Kidney (tissue), 14 donors: ENCODE results near the gene MED13L. TPM values are rescaled to one million over a fixed set of nuclear protein-coding genes. Genes with fewer than 3 reads are reported as not detected.

Source experiments
- DNase-seq, 5 donors: peaks; one replicate each; pipeline ENCODE4 v3.0.0-alpha.2; 2013 to 2020
- FAIRE-seq: peaks from 2 replicates; lab custom pipeline; 2012; peaks lifted over from hg19 to GRCh38; lab: Jason Lieb, UNC
- H3K27ac ChIP-seq, 2 donors: one replicate each; pipeline ENCODE4 v1.7.0; 2013; ENCODE audit warnings: low read depth in 2 of 2, low read length in 2 of 2, inconsistent platforms in 1 of 2
- H3K27me3 ChIP-seq: one replicate; pipeline ENCODE4 v1.7.1; 2013; ENCODE audit warnings: low read length, inconsistent platforms; ENCODE audit not compliant: control insufficient read depth, insufficient read depth
- H3K36me3 ChIP-seq, 3 donors: one replicate each; pipeline versions ENCODE4 v1.7.0 to v1.7.1; 2013; ENCODE audit warnings: low read length in 3 of 3, control low read depth in 1 of 3, inconsistent platforms in 1 of 3; ENCODE audit not compliant: insufficient read depth in 3 of 3, control insufficient read depth in 2 of 3
- H3K4me1 ChIP-seq, 3 donors: one replicate each; pipeline versions ENCODE4 v1.7.0 to v1.7.1; 2013; ENCODE audit warnings: low read length in 3 of 3, inconsistent platforms in 1 of 3, low read depth in 1 of 3; ENCODE audit not compliant: control insufficient read depth in 2 of 3, insufficient read depth in 2 of 3
- H3K4me3 ChIP-seq, 3 donors: one replicate each; pipeline versions ENCODE4 v1.7.0 to v1.8.1; 2013; ENCODE audit warnings: low read length in 3 of 3, control low read depth in 1 of 3, inconsistent platforms in 1 of 3
- H3K9ac ChIP-seq, 3 donors: one replicate each; pipeline versions ENCODE4 v1.7.0 to v1.7.1; 2013; ENCODE audit warnings: low read length in 3 of 3, control low read depth in 1 of 3, inconsistent platforms in 1 of 3
- H3K9me3 ChIP-seq, 3 donors: one replicate each; pipeline versions ENCODE4 v1.7.0 to v1.7.1; 2013; ENCODE audit warnings: low read length in 3 of 3, control low read depth in 1 of 3, inconsistent platforms in 1 of 3; ENCODE audit not compliant: control insufficient read depth in 2 of 3, insufficient read depth in 1 of 3
- intact Hi-C: fragments of 100-400 bp; cut with DNase I; formaldehyde crosslinking; loops from one replicate; pipeline ENCODE4 v1.11.1; 2022
- polyA plus RNA-seq: library from polyadenylated mRNA; stranded (reverse); fragments of 350-450 nt; fragmentation: Illumina TruSeq; extraction: RNeasy Lipid Tissue Mini Kit (QIAGEN cat#74804); gene quantifications from one replicate; pipeline ENCODE4 v1.2.3, GENCODE V29; 2014; ENCODE audit warnings: low read depth, low replicate concordance; ENCODE audit not compliant: insufficient read depth
- total RNA-seq: library from RNA; stranded (reverse); fragmentation: NEBNext Ultra II Directional; extraction: Animal tissue kit (Norgen Biotek cat#: 25700); gene quantifications from one replicate; pipeline ENCODE4 v1.2.1, GENCODE V29; 2021
- TF ChIP-seq, protein P1 (sequence below): IDR thresholded peaks from 3 replicates; pipeline ENCODE4 v1.5.1; 2012; ENCODE audit warnings: mild to moderate bottlenecking, moderate library complexity, borderline replicate concordance; ENCODE audit not compliant: insufficient read depth; ENCODE audit errors: extremely low read depth
- donor health status: control.
- donor health status: control.
- donor health status: control.
- donor health status: control.
- donor health status: control.
- donor health status: DM: yes; HTN: yes; CAD: no.
- donor health status: Normal renal cell carcinoma (clear cell type).

MED13L gene
- total and polyA plus RNA-seq, 2 donors from 2014 or later: 7.1 to 153 TPM

GRCh38 chr12:115943630-115944391 is 333.7 kb downstream of the MED13L start:
- Histone ChIP-seq H3K4me1 (no peaks in the 10 kb centered on the region), H3K27me3 (no peaks in the 10 kb centered on the region), H3K4me3 (no peak overlapping the region), H3K9me3 (no peaks in the 10 kb centered on the region), H3K27ac (no peak overlapping the region), H3K9ac (no peak overlapping the region), H3K36me3 (no peaks in the 10 kb centered on the region)
- intact Hi-C loops: no loop called here
- DNase-seq (no peak), FAIRE-seq (no peak)
- TF ChIP-seq, protein P1, sequence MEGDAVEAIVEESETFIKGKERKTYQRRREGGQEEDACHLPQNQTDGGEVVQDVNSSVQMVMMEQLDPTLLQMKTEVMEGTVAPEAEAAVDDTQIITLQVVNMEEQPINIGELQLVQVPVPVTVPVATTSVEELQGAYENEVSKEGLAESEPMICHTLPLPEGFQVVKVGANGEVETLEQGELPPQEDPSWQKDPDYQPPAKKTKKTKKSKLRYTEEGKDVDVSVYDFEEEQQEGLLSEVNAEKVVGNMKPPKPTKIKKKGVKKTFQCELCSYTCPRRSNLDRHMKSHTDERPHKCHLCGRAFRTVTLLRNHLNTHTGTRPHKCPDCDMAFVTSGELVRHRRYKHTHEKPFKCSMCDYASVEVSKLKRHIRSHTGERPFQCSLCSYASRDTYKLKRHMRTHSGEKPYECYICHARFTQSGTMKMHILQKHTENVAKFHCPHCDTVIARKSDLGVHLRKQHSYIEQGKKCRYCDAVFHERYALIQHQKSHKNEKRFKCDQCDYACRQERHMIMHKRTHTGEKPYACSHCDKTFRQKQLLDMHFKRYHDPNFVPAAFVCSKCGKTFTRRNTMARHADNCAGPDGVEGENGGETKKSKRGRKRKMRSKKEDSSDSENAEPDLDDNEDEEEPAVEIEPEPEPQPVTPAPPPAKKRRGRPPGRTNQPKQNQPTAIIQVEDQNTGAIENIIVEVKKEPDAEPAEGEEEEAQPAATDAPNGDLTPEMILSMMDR: no peak

DNA sequence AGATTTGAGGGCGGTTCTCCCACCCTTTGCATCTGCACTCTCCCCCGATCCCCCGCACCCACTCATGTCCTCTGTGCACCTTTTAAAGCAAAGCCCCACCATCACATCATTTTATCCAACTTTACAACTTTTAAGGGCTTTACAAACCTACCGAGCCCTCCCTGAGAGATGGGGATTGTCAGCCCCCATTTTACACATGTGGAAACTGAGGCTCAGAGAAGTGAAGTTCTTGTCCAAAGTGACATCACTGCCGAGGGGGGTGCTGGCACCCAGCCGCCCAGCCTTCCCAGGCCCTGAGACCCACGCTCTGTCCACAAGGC is 334.2 kb downstream of the MED13L start:
- no peak overlapping the region for H3K4me3 ChIP-seq
- H3K27me3 ChIP-seq: no peaks in the 10 kb centered on the region
- no peaks in the 10 kb centered on the region for H3K36me3 ChIP-seq
- no peaks in the 10 kb centered on the region for H3K9me3 ChIP-seq
- H3K4me1 ChIP-seq: no peaks in the 10 kb centered on the region
- FAIRE-seq (no peak), DNase-seq (no peak)
- intact Hi-C loops: no loop called here
- TF ChIP-seq, protein P1: no peak
- H3K27ac ChIP-seq: no peak overlapping the region
- H3K9ac ChIP-seq: no peak overlapping the region

- no peak overlapping the region for H3K4me3 ChIP-seq
- H3K4me1 ChIP-seq: no peaks in the 10 kb centered on the region
- intact Hi-C loops: no loop called here
- DNase-seq (no peak), FAIRE-seq (no peak)
- no peak overlapping the region for H3K9ac ChIP-seq
- H3K9me3 ChIP-seq: no peaks in the 10 kb centered on the region
- H3K36me3 ChIP-seq: no peaks in the 10 kb centered on the region
- H3K27ac ChIP-seq: no peak overlapping the region
- TF ChIP-seq, protein P1: no peak
- H3K27me3 ChIP-seq: no peaks in the 10 kb centered on the region
Measured at GRCh38 chr12:115942346-115942745, 335.1 kb downstream of the MED13L start.

GRCh38 chr12:115941362-115941761 is 336.1 kb downstream of the MED13L start:
- intact Hi-C loops: no loop called here
- H3K4me3 ChIP-seq: no peak overlapping the region
- no peak overlapping the region for H3K27ac ChIP-seq
- H3K4me1 ChIP-seq: no peaks in the 10 kb centered on the region
- no peak overlapping the region for H3K9ac ChIP-seq
- H3K9me3 ChIP-seq: no peaks in the 10 kb centered on the region
- FAIRE-seq: no peak
- no peak for DNase-seq
- no peaks in the 10 kb centered on the region for H3K36me3 ChIP-seq
- H3K27me3 ChIP-seq: no peaks in the 10 kb centered on the region
- TF ChIP-seq, protein P1: no peak
